H1 (cell line): Measurements from ENCODE around the gene TSSC4.

Experiments used
- ATF3 ChIP-seq: IDR thresholded peaks from 2 replicates; pipeline ENCODE4 v1.6.1; 2011; ENCODE audit warnings: low read depth, mild to moderate bottlenecking, low read length; ENCODE audit not compliant: insufficient read depth
- CTCF ChIP-seq, 3 experiments: IDR thresholded peaks; 1 replicate in 2 of 3; 2 replicates in 1 of 3; pipeline versions ENCODE4 v1.5.1 to v1.6.1; 2011; ENCODE audit warnings: low read length in 3 of 3, mild to moderate bottlenecking in 3 of 3, inconsistent platforms in 2 of 3, low read depth in 1 of 3, moderate library complexity in 1 of 3; ENCODE audit not compliant: insufficient read depth in 1 of 3; ENCODE audit errors: control extremely low read depth in 1 of 3

GRCh38 chr11:2432171-2432621 lies 31.6 kb downstream of the TSSC4 start:
- TF ChIP-seq CTCF (IDR thresholded peaks at IDR 0.05; ENCODE audit: control extremely low read depth in 1 of 3, insufficient read depth in 1 of 3, low read depth in 1 of 3, low read length in 3 of 3) (no peak), ATF3 (no peak)
